GM10248 (cell line): Measurements from ENCODE around the gene CCL26.

Experiments used
- CTCF ChIA-PET: fragments of 300-600 bp; sonication (Branson Sonifier 250); formaldehyde crosslinking; extraction: SDS; loops from one replicate; lab custom pipeline; 2021; ENCODE audit warnings: antibody characterized with exemption; lab: Yijun Ruan, JAX
- POLR2A ChIA-PET: fragments of 350-650 bp; sonication (Branson Sonifier 250); formaldehyde crosslinking; extraction: SDS; loops from one replicate; lab custom pipeline; 2020; ENCODE audit warnings: antibody characterized with exemption; lab: Yijun Ruan, JAX
- DNase-seq: peaks from one replicate; pipeline ENCODE4 v3.0.0; 2012; ENCODE audit errors: extremely low spot score
- CTCF ChIP-seq: IDR thresholded peaks from 2 replicates; pipeline ENCODE4 v1.5.1; 2012; ENCODE audit warnings: mild to moderate bottlenecking, low read depth; ENCODE audit errors: extremely low read depth, missing control alignments, control extremely low read depth

CCL26 gene

GRCh38 chr7:75772081-75773077, at the start of gene CCL26:
CCL26 (minus strand) TSS chr7:75772211; CDS start chr7:75772176, 35 bp downstream.
- ChIA-PET CTCF (interaction anchor here (4.9 kb wide), 1 partner anchor 11 kb away, joined by 29 read pairs; no protein-coding TSS in a partner anchor), POLR2A (interaction anchor here (0.7 kb wide), 1 partner anchor 300 kb away, joined by 3 read pairs; no protein-coding TSS in a partner anchor)
- no peak for TF ChIP-seq CTCF
- no peak for DNase-seq

GRCh38 chr7:75820688-75821087, 48.7 kb upstream of the CCL26 start:
- no peak for DNase-seq
- POLR2A ChIA-PET, result no interaction called here
- no peak for TF ChIP-seq CTCF
- CTCF ChIA-PET, result no interaction called here

GRCh38 chr7:75819711-75820110, 47.7 kb upstream of the CCL26 start:
- no peak for DNase-seq
- no peak for TF ChIP-seq CTCF
- CTCF ChIA-PET, result no interaction called here
- POLR2A ChIA-PET, result no interaction called here

GRCh38 chr7:75818472-75818871, 46.5 kb upstream of the CCL26 start:
- CTCF ChIA-PET, result interaction anchor here (0.9 kb wide), 1 partner anchor 202 kb away, joined by 3 read pairs; no protein-coding TSS in a partner anchor
- POLR2A ChIA-PET, result no interaction called here
- TF ChIP-seq CTCF, result no peak
- no peak for DNase-seq

- ChIA-PET CTCF (no interaction called here), POLR2A (no interaction called here)
- no peak for TF ChIP-seq CTCF
- no peak for DNase-seq
Measured at GRCh38 chr7:75817116-75817515, 45.1 kb upstream of the CCL26 start.

- no peak for DNase-seq
- CTCF ChIA-PET, result interaction anchor here (2.5 kb wide), 1 partner anchor 53 kb away, joined by 7 read pairs; no protein-coding TSS in a partner anchor
- POLR2A ChIA-PET, result no interaction called here
- TF ChIP-seq CTCF, result no peak
Measured at GRCh38 chr7:75815418-75816064, 43.5 kb upstream of the CCL26 start.
